NCI-H187 treated with DMSO at 0.1 percent for 48 hours (cell line): ENCODE results near the gene SLC16A9.

Experiments used
- DNase-seq: peaks from one replicate; lab custom pipeline; 2025; lab: John Stamatoyannopoulos, UW

SLC16A9 gene

DNA sequence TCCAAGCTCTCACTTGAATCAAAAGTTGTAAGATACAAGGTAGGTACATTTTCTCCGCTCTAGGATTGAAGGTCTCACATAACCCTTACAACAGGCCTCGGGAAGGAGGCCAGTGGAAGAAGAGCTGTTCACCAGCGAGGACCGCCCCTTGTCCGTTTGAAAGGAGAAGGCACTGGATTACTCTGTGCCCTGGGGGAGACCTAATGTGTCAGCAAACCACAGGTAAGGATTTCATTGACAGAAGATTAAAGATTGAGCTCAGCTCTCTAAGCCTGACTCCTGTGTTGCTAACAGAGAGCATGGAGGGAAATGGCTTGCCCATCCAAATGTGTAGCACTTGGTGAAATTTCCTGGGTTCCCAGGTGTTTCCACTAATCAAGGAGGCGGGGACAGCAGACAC is 81.2 kb downstream of the SLC16A9 start:
- no peak for DNase-seq

DNA sequence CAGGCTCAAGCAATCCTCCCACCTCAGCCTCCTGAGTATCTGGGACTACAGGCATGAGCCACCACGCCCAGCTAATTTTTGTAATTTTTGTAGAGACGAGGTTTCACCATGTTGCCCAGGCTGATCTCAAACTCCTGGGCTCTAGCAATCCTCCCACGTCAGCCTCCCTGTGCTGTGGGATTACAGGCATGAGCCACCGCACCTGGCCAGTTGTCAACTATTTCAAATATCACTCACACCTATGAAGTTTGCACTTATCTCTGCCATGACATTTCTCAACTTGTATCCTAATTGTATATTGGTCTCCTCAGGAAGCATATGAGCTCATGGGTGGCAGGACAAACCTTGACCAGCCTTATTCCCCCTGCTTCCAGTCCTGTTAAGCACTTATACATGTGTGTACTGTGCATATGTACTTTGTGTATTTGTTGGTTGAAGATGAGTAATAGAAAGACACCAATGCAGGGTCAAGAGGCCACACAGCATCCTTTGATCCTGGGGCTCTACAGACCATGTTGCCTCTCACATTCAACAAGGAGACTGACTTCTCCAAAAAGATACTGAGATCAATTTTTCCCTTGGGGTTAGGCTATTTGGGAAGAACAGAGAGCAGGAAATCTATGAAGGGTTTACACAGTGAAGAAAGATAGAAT is 82.2 kb downstream of the SLC16A9 start:
- no peak for DNase-seq

DNA sequence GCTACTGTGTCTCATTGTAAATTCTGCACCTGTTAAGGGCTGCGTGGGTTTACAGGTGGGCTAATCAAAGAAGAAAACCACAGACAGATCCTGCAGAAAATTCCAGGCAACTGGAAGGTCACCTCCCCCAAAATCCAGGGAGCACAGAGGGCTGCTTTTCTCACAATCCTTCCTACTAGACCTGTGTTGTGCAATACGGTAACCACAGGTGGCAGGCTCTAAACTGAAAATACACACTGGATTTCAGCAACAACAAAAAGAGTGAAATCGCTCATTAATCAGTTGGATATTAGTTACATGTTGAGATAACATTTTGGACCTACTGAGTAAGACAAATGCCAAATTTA is 83.2 kb downstream of the SLC16A9 start:
- no peak for DNase-seq

DNA sequence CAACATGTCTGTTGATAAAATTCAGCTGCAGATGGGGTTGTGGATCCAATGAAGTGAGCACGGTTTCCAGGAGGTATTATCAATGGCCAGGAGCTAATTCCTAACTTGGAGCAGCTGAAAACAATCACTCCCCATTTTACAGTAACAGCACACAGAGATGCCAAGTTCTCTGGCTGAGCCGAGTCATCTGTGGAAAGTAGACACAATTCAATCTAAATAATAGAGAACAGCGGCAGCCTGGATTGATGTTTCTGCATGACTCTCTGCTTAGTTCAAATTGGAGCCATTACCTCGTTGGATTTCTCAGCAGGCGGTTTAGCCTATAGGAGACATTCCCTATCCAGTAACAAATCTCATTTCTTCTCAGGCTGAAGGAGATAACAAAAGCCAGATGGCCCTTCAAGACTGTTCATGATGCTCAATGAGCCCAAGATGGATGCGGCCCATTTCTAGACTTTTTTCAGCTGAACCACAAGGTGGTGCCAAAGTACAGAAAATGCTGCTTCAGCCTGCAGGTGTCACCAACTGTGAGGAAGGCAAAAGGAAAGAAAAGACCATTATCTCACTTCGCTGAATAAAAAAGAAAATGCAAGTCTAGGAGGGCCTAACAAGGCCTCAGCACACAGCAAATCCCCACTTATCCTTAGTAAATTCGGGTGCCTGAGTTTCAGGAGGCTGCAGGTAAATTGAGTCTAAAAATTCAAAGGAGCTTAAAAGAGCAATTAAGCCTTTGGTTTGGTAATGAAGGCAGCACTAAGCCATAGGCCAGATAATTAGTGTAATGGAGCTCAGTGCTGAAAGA is 83.7 kb downstream of the SLC16A9 start:
- DNase-seq = no peak

DNA sequence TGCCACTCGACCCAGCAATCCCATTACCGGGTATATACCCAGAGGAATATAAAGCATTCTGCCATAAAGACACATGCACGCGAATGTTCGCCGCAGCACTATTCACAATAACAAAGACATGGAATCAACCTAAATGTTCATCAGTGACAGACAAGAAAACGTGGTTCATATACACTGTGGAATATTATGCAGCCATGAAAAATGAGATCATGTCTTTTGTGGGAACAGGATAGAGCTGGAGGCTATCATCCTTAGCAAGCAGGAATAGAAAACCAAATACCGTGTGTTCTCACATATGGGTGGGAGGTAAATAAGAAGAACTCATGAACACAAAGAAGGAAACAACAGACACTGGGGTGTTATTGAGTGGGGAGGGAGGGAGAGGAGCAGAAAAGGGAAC is 84.7 kb downstream of the SLC16A9 start:
- DNase-seq = no peak

DNA sequence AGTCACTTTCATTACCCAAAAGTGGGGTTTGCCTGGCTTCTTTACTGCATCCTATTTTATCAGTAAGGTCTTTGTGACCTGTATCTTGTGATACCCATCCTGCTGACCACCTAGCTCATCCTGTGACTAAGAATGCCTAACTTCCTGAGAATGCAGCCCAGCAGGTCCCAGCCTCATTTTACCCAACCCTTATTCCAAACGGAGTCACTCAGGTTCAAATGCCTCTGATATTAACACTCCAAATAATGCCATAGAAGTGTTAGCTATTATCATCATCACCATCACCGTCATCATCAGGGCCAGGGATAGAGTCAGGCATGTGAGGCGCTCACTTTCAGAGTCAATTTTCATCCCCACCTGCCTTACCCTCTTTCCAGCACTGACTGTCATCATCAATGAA is 85.5 kb downstream of the SLC16A9 start:
- no peak for DNase-seq

DNA sequence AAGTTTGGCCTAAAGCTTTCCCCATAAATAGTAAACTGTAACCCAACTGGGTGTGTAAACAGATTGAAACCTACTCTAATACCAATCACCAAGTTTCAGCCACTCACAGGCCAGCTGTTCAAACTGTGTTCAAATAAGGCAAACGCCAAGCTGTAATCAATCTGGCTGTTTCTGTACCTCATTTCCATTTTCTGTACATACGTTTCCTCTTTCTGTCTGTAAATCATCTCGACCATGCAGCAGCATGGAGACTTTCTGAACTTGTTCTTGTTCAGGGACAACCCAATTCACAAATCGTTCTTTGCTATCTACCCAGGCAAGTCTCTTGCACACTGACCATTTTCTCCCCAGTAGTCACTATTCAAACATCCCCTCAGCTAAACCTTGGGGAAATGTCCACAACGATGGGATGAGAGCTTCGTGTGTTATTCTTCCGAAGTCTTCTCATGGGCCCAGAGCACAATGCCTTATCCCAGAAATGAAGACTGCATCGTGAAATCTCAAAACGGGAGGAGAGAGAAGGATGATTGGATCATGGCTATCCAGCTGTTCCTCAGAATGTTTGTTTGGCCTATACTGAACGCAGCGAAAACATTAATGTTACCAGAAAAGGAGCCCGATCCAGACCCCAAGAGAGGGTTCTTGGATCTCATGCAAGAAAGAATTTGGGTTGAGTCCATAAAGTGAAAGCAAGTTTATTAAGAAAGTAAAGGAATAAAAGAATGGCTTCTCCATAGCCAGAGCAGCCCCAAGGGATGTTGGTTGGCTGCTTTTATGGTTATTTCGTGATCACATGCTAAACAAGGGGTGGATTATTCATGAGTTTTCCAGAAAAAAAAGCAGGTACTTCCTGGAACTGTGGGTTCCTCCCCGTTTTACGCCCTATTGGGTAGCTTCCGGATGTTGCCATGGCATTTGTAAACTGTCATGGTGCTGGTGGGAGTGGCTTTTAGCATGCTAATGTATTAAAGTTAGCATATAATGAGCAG is 86.2 kb downstream of the SLC16A9 start:
- DNase-seq = no peak

DNA sequence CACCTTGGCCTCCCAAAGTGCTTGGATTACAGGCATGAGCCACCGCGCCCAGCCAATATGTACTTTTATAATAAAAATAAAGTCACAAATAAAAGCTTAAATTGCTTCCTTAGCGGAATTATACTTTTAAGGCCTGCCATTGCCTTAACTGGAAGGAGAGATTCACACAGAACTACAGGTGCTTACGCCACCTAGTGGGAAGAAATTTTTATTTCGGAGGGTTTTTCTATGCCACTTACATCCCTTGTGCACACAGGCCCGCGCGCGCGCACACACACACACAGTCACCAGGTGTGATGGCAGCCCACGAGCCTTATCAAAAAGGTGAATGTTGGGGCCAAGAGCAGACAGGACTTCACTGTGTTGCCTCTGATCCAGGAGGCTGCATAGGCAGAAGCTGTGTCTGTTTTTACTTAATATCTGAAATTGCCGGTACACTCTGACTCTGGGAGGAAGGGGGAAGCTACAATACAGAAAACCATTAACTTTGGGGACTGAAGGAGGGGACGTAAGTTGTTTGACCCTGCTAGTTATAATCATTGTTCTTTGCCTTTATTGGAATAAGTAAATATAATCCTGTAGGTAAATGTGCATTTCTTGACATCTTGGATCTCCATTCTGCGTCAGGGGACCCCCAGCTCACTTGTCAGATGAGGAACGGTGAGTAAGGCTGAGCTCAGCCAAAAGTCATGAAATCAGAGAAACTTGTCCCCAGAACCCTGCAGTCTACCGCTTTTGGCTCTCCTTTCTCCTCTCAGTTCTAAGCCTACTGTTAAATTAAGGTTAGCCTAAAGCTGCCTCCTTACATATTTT is 87.1 kb downstream of the SLC16A9 start:
- DNase-seq = peak; percentile 14

DNA sequence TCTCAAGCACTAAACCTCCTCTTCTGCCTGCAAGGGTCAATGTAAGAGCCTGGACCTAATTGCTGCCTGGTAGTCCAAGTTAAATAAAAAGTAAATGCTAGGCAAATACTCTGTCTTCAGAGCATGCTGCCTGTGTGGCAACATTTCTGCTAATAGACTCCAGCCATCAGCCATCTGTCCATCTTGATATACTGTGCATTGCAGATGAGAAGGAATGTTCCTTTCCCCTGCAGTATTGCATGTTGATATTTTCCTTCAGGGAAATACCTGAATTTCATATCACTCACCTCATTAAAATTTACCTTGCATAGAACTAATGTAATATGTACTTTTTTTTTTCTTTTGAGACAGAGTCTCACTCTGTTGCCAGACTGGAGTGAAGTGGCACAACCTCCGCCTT is 87.9 kb downstream of the SLC16A9 start:
- no peak for DNase-seq

DNA sequence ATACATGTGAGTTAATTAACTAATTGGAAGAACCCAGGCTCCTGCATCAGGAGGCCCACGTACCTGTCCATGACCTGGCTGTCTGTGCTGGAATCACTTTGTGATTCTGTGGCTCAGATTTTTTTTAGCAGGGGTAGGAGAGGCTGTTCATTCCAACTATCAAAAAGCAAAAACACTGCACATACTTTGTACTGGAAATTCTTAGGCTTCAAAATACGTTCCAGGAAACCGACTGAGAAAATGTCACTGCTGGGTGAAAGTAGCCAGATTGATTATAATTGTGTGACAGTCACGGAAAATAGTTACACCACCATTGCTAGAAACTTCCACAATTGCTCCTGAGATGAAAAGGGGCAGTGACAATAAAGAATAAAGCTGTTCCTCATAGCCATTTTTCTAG is 91.0 kb downstream of the SLC16A9 start:
- DNase-seq = no peak

DNA sequence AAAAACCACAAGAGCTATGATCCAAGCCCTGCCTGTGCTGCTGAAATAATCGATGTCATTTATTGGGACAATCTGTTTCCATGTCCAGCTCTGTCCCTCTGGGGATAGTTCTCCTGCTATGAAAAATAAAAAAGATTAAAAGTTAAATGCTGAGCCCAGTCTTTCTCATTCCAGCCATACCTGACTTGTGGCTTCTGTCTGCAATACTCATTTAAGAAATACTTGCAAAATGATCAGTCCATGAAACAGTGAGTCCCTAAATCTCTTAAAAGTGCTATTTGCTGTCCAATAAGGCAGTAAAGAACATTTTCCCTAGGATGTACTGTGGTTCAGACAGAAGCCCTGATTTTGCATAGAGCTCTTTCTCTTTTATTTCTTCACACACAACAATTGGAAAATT is 91.7 kb downstream of the SLC16A9 start:
- DNase-seq = no peak

DNA sequence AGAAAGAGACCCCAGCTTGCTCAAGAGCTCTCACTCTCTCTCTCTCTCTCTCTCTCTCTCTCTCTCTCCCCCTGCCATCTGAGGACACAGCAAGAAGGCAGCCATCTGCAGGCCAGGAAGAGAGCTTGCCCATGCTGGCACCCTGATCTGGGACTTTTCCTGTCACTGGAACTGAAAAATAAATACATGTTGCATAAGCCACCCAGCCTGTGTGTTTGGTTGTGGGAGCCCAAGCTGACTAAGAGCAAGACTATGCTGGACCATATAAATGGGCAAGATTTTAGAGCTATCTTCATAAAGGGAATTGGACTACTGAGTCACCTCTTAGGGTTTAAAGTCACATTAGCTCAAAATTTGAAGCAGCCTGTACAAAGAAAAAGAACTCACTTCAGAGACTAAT is 98.6 kb downstream of the SLC16A9 start:
- DNase-seq = no peak

DNA sequence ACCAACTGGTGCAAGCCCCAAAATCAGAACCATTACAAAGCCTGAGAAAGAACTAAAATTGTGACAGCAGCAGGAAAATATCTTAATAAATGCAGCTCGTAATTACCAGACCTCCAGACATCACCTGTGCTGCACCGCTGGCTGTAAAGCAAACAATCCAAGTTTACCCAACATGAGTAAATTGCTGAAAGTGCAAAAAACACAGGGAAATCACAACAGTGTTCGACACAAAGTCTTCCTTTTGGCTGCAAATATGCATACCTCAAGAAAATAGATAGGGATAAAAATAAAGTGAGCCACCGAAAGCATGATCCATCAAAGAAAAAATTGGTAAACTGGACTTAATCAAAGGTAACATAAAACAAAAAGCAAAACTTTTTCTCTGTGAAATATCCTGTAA is 101.7 kb downstream of the SLC16A9 start:
- no peak for DNase-seq

DNA sequence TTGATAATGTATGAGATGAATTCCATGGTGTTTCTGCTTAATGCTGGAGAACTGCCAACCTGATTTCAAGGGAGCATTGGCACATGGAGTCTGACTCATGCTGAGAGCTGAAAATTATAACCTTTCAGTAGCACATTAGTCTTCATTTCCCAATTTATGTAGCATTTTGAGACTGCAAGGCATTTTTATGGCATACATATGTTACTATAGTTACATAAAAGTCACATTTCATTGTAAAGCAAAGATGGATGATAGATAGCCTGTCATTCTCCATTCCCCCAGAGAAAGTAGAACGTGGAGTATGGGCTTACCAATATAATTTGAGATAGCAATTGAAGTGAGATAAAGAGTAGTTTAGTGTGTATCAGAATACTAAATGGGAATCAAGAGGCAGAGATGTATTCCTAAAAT is 103.1 kb downstream of the SLC16A9 start:
- DNase-seq = no peak

DNA sequence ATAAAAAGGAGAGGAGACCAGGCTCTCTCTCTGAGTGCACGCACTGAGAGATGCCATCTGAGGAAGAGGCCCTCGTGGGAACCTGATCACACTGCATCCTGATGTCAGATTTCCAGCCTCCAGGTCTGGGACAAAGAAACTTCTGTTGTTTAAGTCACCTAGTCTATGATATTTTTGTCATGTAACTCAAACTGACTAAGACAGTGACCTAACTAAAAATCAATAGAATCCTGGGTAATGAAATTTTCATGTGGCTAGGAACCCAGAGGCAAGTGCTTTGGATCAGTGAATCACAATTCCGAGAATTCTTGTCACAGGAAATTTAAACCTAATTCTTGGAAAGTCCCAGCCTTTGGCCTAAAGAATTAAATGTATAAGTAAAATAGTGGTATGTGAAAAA is 107.7 kb downstream of the SLC16A9 start:
- no peak for DNase-seq
